GM12878 (cell line): ENCODE measurements around the gene VASP. TPM values are rescaled to one million over a fixed set of nuclear protein-coding genes. Genes with fewer than 3 reads are reported as not detected.

Source experiments
- ATAC-seq: fragments of 200-7000 bp; cut with Tn5 transposase; 3 replicates; pipeline ENCODE4 v1.9.1; 2020; ENCODE audit warnings: mild to moderate bottlenecking, moderate library complexity
- BruUV-seq: library from RNA; stranded (reverse); fragments of 400-500 nt; replicated peaks from 2 replicates; lab custom pipeline; 2021; lab: Mats Ljungman, UMichigan
- CTCF ChIA-PET: fragments of 300-600 bp; sonication (Branson Sonifier 250); formaldehyde crosslinking; extraction: SDS; loops from one replicate; lab custom pipeline; 2021; ENCODE audit warnings: inconsistent platforms; lab: Yijun Ruan, JAX
- POLR2A ChIA-PET: fragments of 350-600 bp; formaldehyde crosslinking; extraction: SDS; loops from one replicate; lab custom pipeline; 2021; ENCODE audit warnings: inconsistent platforms; lab: Charles Lee
- RAD21 ChIA-PET: fragments of 300-600 bp; sonication (Branson Sonifier 250); formaldehyde crosslinking; loops from one replicate; lab custom pipeline; 2023; ENCODE audit warnings: antibody characterized with exemption; ENCODE audit not compliant: unreplicated experiment; lab: Charles Lee
- SMC1A ChIA-PET: fragments of 300-600 bp; sonication (Branson Sonifier 250); formaldehyde crosslinking; loops from one replicate; lab custom pipeline; 2023; ENCODE audit not compliant: unreplicated experiment, uncharacterized antibody; lab: Charles Lee
- DNase-seq: peaks from one replicate; pipeline ENCODE4 v3.0.0-alpha.2; 2011; ENCODE audit warnings: low read depth, low spot score
- FAIRE-seq: peaks from 3 replicates; lab custom pipeline; 2011; peaks lifted over from hg19 to GRCh38; lab: Jason Lieb, UNC
- H2AFZ ChIP-seq: 2 replicates; pipeline ENCODE4 v1.6.0; 2011; ENCODE audit warnings: low read depth, low read length, control low read depth; ENCODE audit not compliant: control insufficient read depth
- H3K27ac ChIP-seq: 2 replicates; pipeline ENCODE4 v1.5.1; 2011; ENCODE audit warnings: control low read depth; ENCODE audit not compliant: control insufficient read depth, insufficient read depth
- H3K27me3 ChIP-seq, 2 experiments: replicated peaks in 1 of 2; 2 replicates each; pipeline versions ENCODE4 v1.6.0 to v1.6.1; 2011; ENCODE audit warnings: low read length in 1 of 2; ENCODE audit not compliant: control insufficient read depth in 2 of 2, insufficient read depth in 2 of 2
- H3K36me3 ChIP-seq, 2 experiments: 2 replicates each; pipeline ENCODE4 v1.5.1; 2011; ENCODE audit warnings: low read length in 1 of 2; ENCODE audit not compliant: control insufficient read depth in 2 of 2, insufficient read depth in 2 of 2
- H3K4me1 ChIP-seq: 2 replicates; pipeline ENCODE4 v1.6.1; 2011; ENCODE audit warnings: mild to moderate bottlenecking, low read length, moderate library complexity, mixed read lengths; ENCODE audit not compliant: control insufficient read depth, insufficient read depth
- H3K4me2 ChIP-seq: 2 replicates; pipeline ENCODE4 v1.6.0; 2011; ENCODE audit warnings: control low read depth; ENCODE audit not compliant: control insufficient read depth, insufficient read depth
- H3K4me3 ChIP-seq: fragments of 200-600 bp; sonication (generic); 2 replicates; pipeline ENCODE4 v1.5.1; 2016
- H3K79me2 ChIP-seq: 2 replicates; pipeline ENCODE4 v1.6.0; 2011; ENCODE audit warnings: low read length; ENCODE audit not compliant: control insufficient read depth, insufficient read depth
- H3K9ac ChIP-seq: 2 replicates; pipeline ENCODE4 v1.8.0; 2011; ENCODE audit warnings: low read length, control low read depth, mixed read lengths; ENCODE audit not compliant: control insufficient read depth, insufficient read depth
- H3K9me3 ChIP-seq: replicated peaks from 3 replicates; pipeline ENCODE4 v1.5.1; 2011; ENCODE audit warnings: mild to moderate bottlenecking, low read length; ENCODE audit not compliant: control insufficient read depth, insufficient read depth
- H4K20me1 ChIP-seq: 2 replicates; pipeline ENCODE4 v1.6.0; 2011; ENCODE audit not compliant: control insufficient read depth, insufficient read depth
- BHLHE40 ChIP-seq, 2 experiments: fragments of 450-650 bp in 1 of 2; IDR thresholded peaks; 2 replicates each; pipeline ENCODE4 v1.6.1; 2011 to 2017; ENCODE audit warnings: low read depth in 2 of 2, borderline replicate concordance in 1 of 2, improper control_type of control experiment in 1 of 2, low read length in 1 of 2, mild to moderate bottlenecking in 1 of 2
- CHD4 ChIP-seq: fragments of 200-600 bp; sonication (generic); IDR thresholded peaks from 2 replicates; pipeline ENCODE4 v1.6.1; 2016; ENCODE audit warnings: mild to moderate bottlenecking
- E4F1 ChIP-seq: fragments of 450-650 bp; IDR thresholded peaks from 2 replicates; pipeline ENCODE4 v1.6.1; 2018; ENCODE audit warnings: borderline replicate concordance, mild to moderate bottlenecking; ENCODE audit not compliant: partially characterized antibody
- SIX5 ChIP-seq: IDR thresholded peaks from 2 replicates; pipeline ENCODE4 v1.6.1; 2011; ENCODE audit warnings: mild to moderate bottlenecking, low read depth, low read length, moderate library complexity; ENCODE audit not compliant: severe bottlenecking
- whole genome bisulfite sequencing: methylation state at CpG from one replicate; pipeline ENCODE4 v1.1.6; 2016; ENCODE audit warnings: low lambda C conversion rate; ENCODE audit not compliant: insufficient replicate concordance, insufficient coverage; ENCODE audit errors: missing lambda C conversion rate; 5-methylcytosine and 5-hydroxymethylcytosine counted together
- in situ Hi-C: fragments of 300-500 bp; cut with MboI; formaldehyde crosslinking; loops from 9 replicates; pipeline ENCODE4 v1.14.3; 2018; ENCODE audit warnings: mixed read lengths
- intact Hi-C: fragments of 100-400 bp; cut with micrococcal nuclease; formaldehyde crosslinking; loops from one replicate; pipeline ENCODE4 v1.14.2; 2022; ENCODE audit not compliant: unreplicated experiment
- polyA plus RNA-seq, 11 experiments: library from polyadenylated mRNA; depleted of rRNA in 4 of 11; unstranded in 6 of 11; stranded (reverse) in 5 of 11; fragments of >200 nt; fragmentation: Nextera tagmentation in 4 of 11; fragmentation: Illumina TruSeq in 1 of 11; extraction: Ambion mirVana in 4 of 11; extraction: Trizol in 1 of 11; gene quantifications; 1 replicate in 1 of 11; 2 replicates in 10 of 11; pipeline versions ENCODE4 v1.2.1 to v1.2.3, GENCODE V29; 2011 to 2016; ENCODE audit warnings: inconsistent platforms in 2 of 11, missing spikeins in 2 of 11, low read depth in 1 of 11
- total RNA-seq, 4 experiments: library from RNA; depleted of rRNA in 3 of 4; stranded (reverse); fragments of >200 nt in 3 of 4; fragmentation: Illumina TruSeq in 1 of 4; extraction: Trizol in 1 of 4; gene quantifications; 2 replicates each; pipeline versions ENCODE4 v1.2.1 to v1.2.3, GENCODE V29; 2013 to 2021

Gene VASP
- total and polyA plus RNA-seq, 10 of the 15 experiments (the other 5 are each of a cell fraction or from before 2014, with no cell fraction given): 19.5 to 298 (median 84.8) TPM

- H3K79me2 ChIP-seq: no peaks in the 10 kb centered on the region
- no peaks in the 10 kb centered on the region for H3K36me3 ChIP-seq
- ChIA-PET RAD21 (no interaction called here), POLR2A (no interaction called here), SMC1A (interaction anchor here (0.8 kb wide), 1 partner anchor 76 kb away, joined by 4 read pairs; no protein-coding TSS in a partner anchor), CTCF (interaction anchor here (1.2 to 1.8 kb wide), 4 partner anchors 10 to 24 kb away, joined by 3 to 7 read pairs (median 4); no protein-coding TSS in a partner anchor)
- no peaks in the 10 kb centered on the region for H4K20me1 ChIP-seq
- H3K9me3 ChIP-seq: no peaks in the 10 kb centered on the region
- FAIRE-seq (no peak), ATAC-seq (no peak), DNase-seq (no peak)
- intact Hi-C loops: no loop called here
- TF ChIP-seq SIX5: no peak
- TF ChIP-seq BHLHE40 (IDR thresholded peaks at IDR 0.05; ENCODE audit: borderline replicate concordance in 1 of 2, low read depth in 2 of 2, low read length in 1 of 2): peak; percentile 58 to 79; a peak in 3 of 4 replicates
- no peak for TF ChIP-seq CHD4
- TF ChIP-seq E4F1: no peak
- H3K9ac ChIP-seq: no peak overlapping the region
- H3K27ac ChIP-seq: no peak overlapping the region
- no peak overlapping the region for H2AFZ ChIP-seq
- H3K27me3 ChIP-seq: no peaks in the 10 kb centered on the region
- no peak overlapping the region for H3K4me2 ChIP-seq
- 20% methylated on average over 8 of the region's 8 CpGs for WGBS
- in situ Hi-C loops: loop anchor here (25.0 kb wide), 1 partner anchor 1699 kb away; the partner anchor contains the start of gene SMG9
- no peak overlapping the region for H3K4me3 ChIP-seq
- peaks cover 7% of the 10 kb centered on the region for H3K4me1 ChIP-seq
- BruUV-seq: no TSS peak
Measured at GRCh38 chr19:45460807-45461347, 46.4 kb upstream of the VASP start.
